HK-2 (cell line): ENCODE measurements around the gene STAC.
"Not testable (repeated sequence)": the region's sequence is repeated elsewhere in the genome, so short reads cannot be mapped to it uniquely, and the experiment has no call there.

Source experiments
- DNase-seq: peaks from one replicate; pipeline ENCODE4 v3.0.0-alpha.2; 2018; ENCODE audit not compliant: unreplicated experiment

STAC gene

GRCh38 chr3:36520241-36521006, 140.1 kb downstream of the STAC start:
- DNase-seq = no peak

- DNase-seq = no peak
Observed at GRCh38 chr3:36521007-36521379, 140.7 kb downstream of the STAC start.

GRCh38 chr3:36524560-36524959, 144.3 kb downstream of the STAC start:
- no peak for DNase-seq

GRCh38 chr3:36525115-36525801, 145.0 kb downstream of the STAC start:
- no peak for DNase-seq

- DNase-seq = no peak
Observed at GRCh38 chr3:36538136-36538749, 157.9 kb downstream of the STAC start.

- no peak for DNase-seq
Observed at GRCh38 chr3:36540888-36541518, 160.7 kb downstream of the STAC start.

- no peak for DNase-seq
Observed at GRCh38 chr3:36542186-36542585, 161.9 kb downstream of the STAC start.

GRCh38 chr3:36543276-36543997, 163.1 kb downstream of the STAC start:
- no peak for DNase-seq

- DNase-seq = no peak
Observed at GRCh38 chr3:36546226-36546625, 165.9 kb downstream of the STAC start.

GRCh38 chr3:36548712-36549111, 168.4 kb downstream of the STAC start:
- DNase-seq = no peak

- no peak for DNase-seq
Observed at GRCh38 chr3:36557021-36557707, 176.9 kb downstream of the STAC start.

- no peak for DNase-seq
Observed at GRCh38 chr3:36557708-36558421, 177.6 kb downstream of the STAC start.

GRCh38 chr3:36558961-36559360, 178.7 kb downstream of the STAC start:
- DNase-seq = no peak

- DNase-seq = no peak
Observed at GRCh38 chr3:36560685-36561084, 180.4 kb downstream of the STAC start.

GRCh38 chr3:36561601-36562000, 181.3 kb downstream of the STAC start:
- DNase-seq = no peak

- DNase-seq = no peak
Observed at GRCh38 chr3:36562945-36563344, 182.6 kb downstream of the STAC start.

- DNase-seq = no peak
Observed at GRCh38 chr3:36575241-36575640, 194.9 kb downstream of the STAC start.

- DNase-seq = not testable (repeated sequence)
Observed at GRCh38 chr3:36578418-36578817, 198.1 kb downstream of the STAC start.

- no peak for DNase-seq
Observed at GRCh38 chr3:36579746-36580145, 199.4 kb downstream of the STAC start.

- no peak for DNase-seq
Observed at GRCh38 chr3:36580716-36581115, 200.4 kb downstream of the STAC start.

- no peak for DNase-seq
Observed at GRCh38 chr3:36591959-36592358, 211.7 kb downstream of the STAC start.
